Fibroblast of skin of left quadriceps (primary cell): ENCODE results near the gene TNFRSF21.
"Not testable (repeated sequence)": the region's sequence is repeated elsewhere in the genome, so short reads cannot be mapped to it uniquely, and the experiment has no call there.

Source experiments
- DNase-seq, 2 experiments: peaks; one replicate each; pipeline ENCODE4 v3.0.0-alpha.2; 2013; ENCODE audit warnings: low read depth in 2 of 2

The TNFRSF21 gene

GRCh38 chr6:47252633-47253032 lies 57.1 kb downstream of the TNFRSF21 start:
- no peak for DNase-seq

- no peak for DNase-seq
Measured at GRCh38 chr6:47251396-47251795, 58.3 kb downstream of the TNFRSF21 start.

GRCh38 chr6:47250302-47250701 lies 59.4 kb downstream of the TNFRSF21 start:
- DNase-seq = no peak

- DNase-seq = no peak
Measured at GRCh38 chr6:47248446-47248845, 61.3 kb downstream of the TNFRSF21 start.

- no peak for DNase-seq
Measured at GRCh38 chr6:47247227-47247797, 62.4 kb downstream of the TNFRSF21 start.

GRCh38 chr6:47246551-47246950 lies 63.2 kb downstream of the TNFRSF21 start:
- no peak for DNase-seq

- no peak for DNase-seq
Measured at GRCh38 chr6:47245745-47246371, 63.8 kb downstream of the TNFRSF21 start.

- peak; percentile 54 to 60 for DNase-seq
Measured at GRCh38 chr6:47242483-47243386, 67.0 kb downstream of the TNFRSF21 start.

GRCh38 chr6:47241742-47242482 lies 67.8 kb downstream of the TNFRSF21 start:
- DNase-seq = no peak

- DNase-seq = no peak
Measured at GRCh38 chr6:47240277-47240890, 69.3 kb downstream of the TNFRSF21 start.

- no peak for DNase-seq
Measured at GRCh38 chr6:47239546-47239945, 70.2 kb downstream of the TNFRSF21 start.

GRCh38 chr6:47238456-47238995 lies 71.2 kb downstream of the TNFRSF21 start:
- no peak for DNase-seq

- no peak for DNase-seq
Measured at GRCh38 chr6:47237196-47237595, 72.5 kb downstream of the TNFRSF21 start.

GRCh38 chr6:47235964-47236760 lies 73.5 kb downstream of the TNFRSF21 start:
- DNase-seq = no peak

GRCh38 chr6:47235421-47235820 lies 74.3 kb downstream of the TNFRSF21 start:
- DNase-seq = no peak

GRCh38 chr6:47234266-47234933 lies 75.3 kb downstream of the TNFRSF21 start:
- DNase-seq = no peak

- no peak for DNase-seq
Measured at GRCh38 chr6:47231151-47231550, 78.6 kb downstream of the TNFRSF21 start.

GRCh38 chr6:47230579-47230978 lies 79.1 kb downstream of the TNFRSF21 start:
- no peak for DNase-seq

GRCh38 chr6:47229255-47229654 lies 80.5 kb downstream of the TNFRSF21 start:
- DNase-seq = no peak

- DNase-seq = not testable (repeated sequence)
Measured at GRCh38 chr6:47228093-47228492, 81.6 kb downstream of the TNFRSF21 start.
